Parietal lobe (tissue), 1 donor: Measurements from ENCODE around the gene ZNF850. TPM values are rescaled to one million over a fixed set of nuclear protein-coding genes. Genes with fewer than 3 reads are reported as not detected.

ENCODE experiments used
- total RNA-seq: library from RNA; depleted of rRNA; stranded (reverse); fragments of >200 nt; gene quantifications from one replicate; pipeline ENCODE4 v1.2.3, GENCODE V29; 2014

The ZNF850 gene
- total RNA-seq, result 8.8 TPM

DNA sequence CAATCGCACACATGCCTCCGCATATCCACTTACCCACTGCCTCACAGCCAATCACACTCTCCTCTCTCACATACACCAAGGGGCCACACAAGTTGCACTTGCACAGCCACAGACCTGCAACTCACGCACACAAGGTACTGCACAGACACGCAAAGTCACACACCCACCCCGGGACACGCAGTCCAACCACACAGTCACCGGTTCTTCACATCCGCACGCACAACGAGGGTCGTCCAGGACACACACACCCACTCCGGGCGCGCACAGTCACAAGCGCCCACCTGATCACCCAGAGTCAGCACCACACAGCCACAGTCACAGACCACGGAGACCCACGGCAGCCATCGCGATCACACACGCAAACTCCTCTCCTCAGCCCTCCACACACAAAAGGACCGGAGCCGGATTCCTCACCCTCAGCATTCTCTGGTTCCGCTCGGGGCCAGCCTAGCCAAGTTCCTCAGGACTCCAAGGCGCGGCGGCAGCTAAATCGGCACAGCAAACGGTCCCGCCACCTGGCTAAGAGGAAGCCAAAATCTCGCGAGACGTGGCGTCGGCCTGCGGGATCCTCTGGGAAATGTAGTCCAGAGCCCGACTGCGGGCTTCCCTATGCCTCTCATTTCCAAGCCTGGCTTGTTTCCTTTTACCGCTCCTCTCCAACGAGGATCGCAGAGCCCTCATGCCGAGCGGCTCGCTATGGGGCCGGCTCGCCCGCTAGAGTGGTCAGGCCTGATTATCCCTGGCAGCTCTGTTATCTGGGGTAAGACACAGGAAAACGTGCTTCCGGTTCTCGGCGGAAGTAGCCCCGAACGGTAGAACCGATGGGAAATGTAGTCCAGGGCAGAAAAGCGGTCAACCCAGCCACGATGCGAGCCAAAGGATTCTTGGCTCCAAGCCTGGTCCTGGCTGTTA lies at the start of gene ZNF850:
Gene ZNF850, minus strand, starts transcription at position 497 of the 912 bp plus-strand sequence. CDS start 10,201 bp downstream, outside the sequence.

GRCh38 chr19:36687214-36688056 lies 85.2 kb downstream of the ZNF850 start, which contains the start of gene ZNF567:
ZNF567 (plus strand) TSS chr19:36687612; CDS start chr19:36694868, 7,256 bp downstream.

Other genes starting within 250 kb of the ZNF850 start
- 48.8 TPM for gene ZNF260, start 244.5 kb downstream of the ZNF850 start, total RNA-seq
- 58.8 TPM for gene ZNF529, start 199.5 kb downstream of the ZNF850 start, total RNA-seq
- gene ZNF382, start 167.5 kb downstream of the ZNF850 start, total RNA-seq, result 202 TPM
- gene ZNF461, start 106.0 kb downstream of the ZNF850 start, total RNA-seq, result 44.8 TPM
- 21.3 TPM for gene ZNF567, start 85.2 kb downstream of the ZNF850 start, total RNA-seq
- gene ZNF790, start 65.6 kb upstream of the ZNF850 start, total RNA-seq, result 25.0 TPM
- 34.4 TPM for gene ZNF345, start 78.1 kb upstream of the ZNF850 start, total RNA-seq
- gene ZNF829, start 143.5 kb upstream of the ZNF850 start, total RNA-seq, result 9.1 TPM
- 44.4 TPM for gene ZNF568, start 143.5 kb upstream of the ZNF850 start, total RNA-seq